Mesothelial cell of epicardium (in vitro differentiated cells): ENCODE results near the gene PARP9. TPM values are rescaled to one million over a fixed set of nuclear protein-coding genes. Genes with fewer than 3 reads are reported as not detected.
A peak's percentile ranks its signal among the peaks of the same experiment; 100 is the strongest.
"Not testable (repeated sequence)": the region's sequence is repeated elsewhere in the genome, so short reads cannot be mapped to it uniquely, and the experiment has no call there.

Experiments
- DNase-seq, 2 experiments: peaks; one replicate each; pipeline ENCODE4 v3.0.0; 2021; ENCODE audit warnings: low spot score in 2 of 2; ENCODE audit not compliant: unreplicated experiment in 2 of 2
- H3K27ac Mint-ChIP-seq: 2 replicates; pipeline ENCODE4 v1.8.0; 2021; ENCODE audit warnings: mixed read lengths
- H3K27me3 Mint-ChIP-seq: 2 replicates; pipeline ENCODE4 v1.8.0; 2021; ENCODE audit warnings: low read depth, mixed read lengths
- H3K36me3 Mint-ChIP-seq: 2 replicates; pipeline ENCODE4 v1.8.0; 2021; ENCODE audit warnings: mixed read lengths
- H3K4me1 Mint-ChIP-seq: 2 replicates; pipeline ENCODE4 v1.8.0; 2021; ENCODE audit warnings: mixed read lengths
- H3K4me3 Mint-ChIP-seq: 2 replicates; pipeline ENCODE4 v1.8.0; 2021; ENCODE audit warnings: mild to moderate bottlenecking, moderate library complexity, mixed read lengths
- H3K9me3 Mint-ChIP-seq: 2 replicates; pipeline ENCODE4 v1.8.0; 2021; ENCODE audit warnings: mixed read lengths
- total RNA-seq: library from RNA; stranded (reverse); gene quantifications from 3 replicates; pipeline ENCODE4 v1.2.1, GENCODE V29; 2021
- TF ChIP-seq, protein P1 (sequence below): fragments of 200-600 bp; sonication (generic); IDR thresholded peaks from one replicate; pipeline ENCODE4 v1.5.0; 2021; ENCODE audit warnings: antibody characterized with exemption; ENCODE audit not compliant: unreplicated experiment

The PARP9 gene
- total RNA-seq, 1 donor from 2014 or later, result 32.5 TPM

DNA sequence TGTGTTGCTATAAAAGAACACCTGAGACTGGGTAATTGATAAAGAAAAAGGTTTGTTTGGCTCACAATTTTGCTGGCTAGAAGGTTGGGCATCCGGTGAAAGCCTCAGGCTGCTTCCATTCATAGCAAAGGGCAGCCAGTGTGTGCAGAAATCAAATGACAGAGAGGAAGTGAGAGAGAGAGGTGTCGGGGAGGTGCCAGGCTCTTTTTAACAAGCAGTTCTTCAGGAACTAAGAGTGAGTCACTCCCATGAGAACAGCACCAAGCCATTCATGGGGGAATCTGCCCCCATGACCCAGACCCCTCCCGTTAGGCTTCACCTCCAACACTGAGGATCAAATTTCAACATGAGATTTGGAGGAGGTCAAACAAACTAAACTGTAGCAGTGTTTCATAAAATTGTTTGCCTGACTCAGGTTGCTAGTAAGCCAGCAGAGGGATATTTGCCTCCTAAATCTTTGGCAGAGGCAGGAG lies 8.9 kb upstream of the PARP9 start:
- Mint-ChIP-seq H3K9me3 (no peaks in the 10 kb centered on the region), H3K36me3 (peaks cover 33% of the 10 kb centered on the region), H3K4me1 (peaks cover 2% of the 10 kb centered on the region), H3K27ac (no peak overlapping the region), H3K27me3 (peaks cover 7% of the 10 kb centered on the region), H3K4me3 (no peak overlapping the region)
- no peak for DNase-seq
- TF ChIP-seq, protein P1, sequence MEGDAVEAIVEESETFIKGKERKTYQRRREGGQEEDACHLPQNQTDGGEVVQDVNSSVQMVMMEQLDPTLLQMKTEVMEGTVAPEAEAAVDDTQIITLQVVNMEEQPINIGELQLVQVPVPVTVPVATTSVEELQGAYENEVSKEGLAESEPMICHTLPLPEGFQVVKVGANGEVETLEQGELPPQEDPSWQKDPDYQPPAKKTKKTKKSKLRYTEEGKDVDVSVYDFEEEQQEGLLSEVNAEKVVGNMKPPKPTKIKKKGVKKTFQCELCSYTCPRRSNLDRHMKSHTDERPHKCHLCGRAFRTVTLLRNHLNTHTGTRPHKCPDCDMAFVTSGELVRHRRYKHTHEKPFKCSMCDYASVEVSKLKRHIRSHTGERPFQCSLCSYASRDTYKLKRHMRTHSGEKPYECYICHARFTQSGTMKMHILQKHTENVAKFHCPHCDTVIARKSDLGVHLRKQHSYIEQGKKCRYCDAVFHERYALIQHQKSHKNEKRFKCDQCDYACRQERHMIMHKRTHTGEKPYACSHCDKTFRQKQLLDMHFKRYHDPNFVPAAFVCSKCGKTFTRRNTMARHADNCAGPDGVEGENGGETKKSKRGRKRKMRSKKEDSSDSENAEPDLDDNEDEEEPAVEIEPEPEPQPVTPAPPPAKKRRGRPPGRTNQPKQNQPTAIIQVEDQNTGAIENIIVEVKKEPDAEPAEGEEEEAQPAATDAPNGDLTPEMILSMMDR, result no peak

DNA sequence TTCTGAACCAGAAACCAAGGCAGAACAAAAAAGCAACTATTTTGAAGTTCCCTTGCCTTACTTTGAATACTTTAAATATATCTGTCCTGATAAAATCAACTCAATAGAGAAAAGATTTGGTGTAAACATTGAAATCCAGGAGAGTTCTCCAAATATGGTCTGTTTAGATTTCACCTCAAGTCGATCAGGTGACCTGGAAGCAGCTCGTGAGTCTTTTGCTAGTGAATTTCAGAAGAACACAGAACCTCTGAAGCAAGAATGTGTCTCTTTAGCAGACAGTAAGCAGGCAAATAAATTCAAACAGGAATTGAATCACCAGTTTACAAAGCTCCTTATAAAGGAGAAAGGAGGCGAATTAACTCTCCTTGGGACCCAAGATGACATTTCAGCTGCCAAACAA lies 4.7 kb upstream of the PARP9 start:
- no peak for DNase-seq
- no peaks in the 10 kb centered on the region for H3K27me3 Mint-ChIP-seq
- no peak overlapping the region for H3K4me3 Mint-ChIP-seq
- H3K4me1 Mint-ChIP-seq, result peaks cover 13% of the 10 kb centered on the region
- H3K9me3 Mint-ChIP-seq, result no peaks in the 10 kb centered on the region
- TF ChIP-seq, protein P1, result no peak
- H3K27ac Mint-ChIP-seq, result peak overlapping the region; percentile 64
- H3K36me3 Mint-ChIP-seq, result peaks cover 43% of the 10 kb centered on the region

DNA sequence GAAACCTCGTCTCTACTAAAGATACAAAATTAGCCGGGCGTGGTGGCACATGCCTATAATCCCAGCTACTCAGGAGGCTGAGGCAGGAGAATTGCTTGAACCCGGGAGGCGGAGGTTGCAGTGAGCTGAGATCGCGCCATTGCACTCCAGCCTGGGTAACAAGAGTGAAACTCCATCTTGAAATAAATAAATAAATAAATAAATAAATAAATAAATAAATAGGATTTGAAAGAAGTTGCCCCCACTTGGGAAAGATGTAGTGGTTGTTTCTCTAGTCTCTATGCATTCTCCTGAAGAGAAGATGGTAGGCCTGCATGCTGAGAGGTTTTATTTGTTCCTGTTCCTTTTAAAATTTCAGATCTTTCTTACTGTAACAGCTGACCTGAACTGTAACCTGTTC lies 4.0 kb upstream of the PARP9 start:
- Mint-ChIP-seq H3K36me3 (peaks cover 43% of the 10 kb centered on the region), H3K27ac (peak overlapping the region; percentile 40)
- H3K9me3 Mint-ChIP-seq, result not testable (repeated sequence)

DNA sequence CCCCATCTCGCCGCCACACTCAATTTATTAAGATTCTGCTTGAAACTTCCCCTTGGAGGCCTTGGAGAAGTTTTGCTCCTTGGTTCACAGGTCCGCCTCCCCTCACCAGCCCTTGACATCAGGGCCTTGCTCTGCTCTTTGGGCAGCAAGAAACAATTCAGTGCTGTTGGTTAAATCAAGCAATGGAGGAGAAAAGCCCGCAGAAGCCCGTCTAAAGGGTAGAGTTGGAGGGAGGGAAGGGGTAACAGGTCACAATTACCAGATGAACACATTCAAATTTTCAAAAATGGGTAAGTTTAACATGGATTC lies 429 bp downstream of the PARP9 start:
- Mint-ChIP-seq H3K36me3 (peaks cover 20% of the 10 kb centered on the region), H3K4me1 (peaks cover 22% of the 10 kb centered on the region), H3K27ac (peak overlapping the region; percentile 96), H3K9me3 (no peaks in the 10 kb centered on the region), H3K4me3 (peak overlapping the region; percentile 72), H3K27me3 (no peaks in the 10 kb centered on the region)
- no peak for DNase-seq
- TF ChIP-seq, protein P1, result no peak

More for the DNA sequence above, 4.0 kb upstream of the PARP9 start:
- H3K4me3 Mint-ChIP-seq, H3K27me3 Mint-ChIP-seq, DNase-seq: not testable (repeated sequence)
- peaks cover 18% of the 10 kb centered on the region for H3K4me1 Mint-ChIP-seq

DNA sequence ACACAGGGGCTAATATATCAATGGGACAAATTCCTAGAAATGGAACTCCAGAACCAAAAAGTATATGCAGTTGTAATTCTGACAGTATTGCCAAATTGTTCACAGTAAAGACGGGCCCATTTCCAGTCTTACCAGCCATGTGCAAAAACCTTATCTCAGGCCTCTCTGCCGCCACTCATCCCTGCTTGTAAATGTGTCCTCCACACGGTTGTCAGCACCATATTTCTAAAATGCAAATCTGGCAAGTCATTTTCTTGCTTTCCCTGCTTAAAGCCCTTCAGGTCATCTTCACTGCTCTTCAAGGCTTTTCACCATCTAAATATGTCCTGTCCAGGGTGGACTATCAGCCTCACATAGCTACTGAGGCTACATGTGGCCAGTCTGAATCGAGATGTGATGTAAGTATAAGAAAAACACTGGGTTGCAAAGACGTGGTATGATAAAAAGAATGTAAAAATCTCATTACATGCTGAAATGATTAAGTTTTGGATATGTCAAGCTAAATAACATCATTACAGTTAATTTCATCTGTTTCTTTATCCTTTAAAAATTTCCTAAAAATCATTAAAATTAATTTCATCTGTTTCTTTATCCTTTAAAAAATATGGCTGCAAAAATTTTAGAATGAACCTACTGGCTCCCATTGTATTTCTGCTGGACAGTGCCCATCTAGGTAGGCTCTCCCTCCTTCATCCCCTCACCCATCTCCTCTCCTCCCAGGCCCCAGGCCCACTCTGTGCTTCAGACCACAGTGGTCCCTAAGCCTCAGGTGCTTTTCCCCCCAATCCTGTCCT lies 980 bp downstream of the PARP9 start:
- Mint-ChIP-seq H3K9me3 (no peaks in the 10 kb centered on the region), H3K4me1 (peaks cover 22% of the 10 kb centered on the region), H3K27me3 (no peaks in the 10 kb centered on the region), H3K4me3 (peak overlapping the region; percentile 72), H3K27ac (peak overlapping the region; percentile 96), H3K36me3 (peaks cover 17% of the 10 kb centered on the region)
- TF ChIP-seq, protein P1, result no peak
- no peak for DNase-seq

DNA sequence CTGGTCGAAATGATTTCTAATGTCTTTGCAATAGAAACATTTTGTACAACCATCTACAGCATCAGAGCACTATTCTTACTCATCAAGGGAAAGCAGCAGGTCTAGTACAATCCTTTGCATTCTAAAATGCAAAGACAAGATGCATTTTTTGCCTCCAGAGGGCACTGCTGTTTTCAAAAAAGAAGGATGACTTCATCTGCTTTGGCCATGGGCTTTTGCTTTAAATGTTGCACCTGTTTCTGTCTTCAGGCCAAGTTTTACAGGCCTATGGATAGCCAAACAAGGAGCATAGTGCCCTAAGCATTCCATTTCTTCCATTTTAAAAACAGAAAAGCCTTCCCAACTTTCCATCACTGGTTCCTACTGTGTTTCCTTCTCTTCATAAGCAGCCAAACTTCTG lies 3.4 kb downstream of the PARP9 start:
- H3K36me3 Mint-ChIP-seq, result peaks cover 8% of the 10 kb centered on the region
- H3K9me3 Mint-ChIP-seq, result no peaks in the 10 kb centered on the region
- peak overlapping the region; percentile 55 for H3K27ac Mint-ChIP-seq
- peaks cover 21% of the 10 kb centered on the region for H3K4me1 Mint-ChIP-seq
- no peak overlapping the region for H3K4me3 Mint-ChIP-seq
- DNase-seq, result peak in 1 of 2 experiments; percentile 47
- TF ChIP-seq, protein P1, result peak; percentile 40
- no peaks in the 10 kb centered on the region for H3K27me3 Mint-ChIP-seq
